CD4-positive, alpha-beta T cell (primary cell): ENCODE data around the gene NOTCH2. TPM values are rescaled to one million over a fixed set of nuclear protein-coding genes. Genes with fewer than 3 reads are reported as not detected.

Experiments used
- ATAC-seq: fragments of 200-7000 bp; cut with Tn5 transposase; one replicate; pipeline ENCODE4 v1.10.0; 2022; ENCODE audit warnings: mild to moderate bottlenecking; ENCODE audit not compliant: poor library complexity
- CTCF ChIA-PET: fragments of 350-600 bp; sonication (Branson Sonifier 250); formaldehyde crosslinking; loops from one replicate; lab custom pipeline; 2021; ENCODE audit warnings: antibody characterized with exemption, inconsistent platforms; lab: Charles Lee
- POLR2A ChIA-PET: fragments of 350-600 bp; sonication (Branson Sonifier 250); formaldehyde crosslinking; loops from one replicate; lab custom pipeline; 2021; ENCODE audit warnings: antibody characterized with exemption, inconsistent platforms; lab: Charles Lee
- DNase-seq, 14 experiments: peaks; one replicate each; pipeline ENCODE4 v3.0.0-alpha.2; 2013 to 2020; ENCODE audit warnings: mixed read lengths in 2 of 14
- H3K27ac ChIP-seq, 2 donors: one replicate each; pipeline versions ENCODE4 v1.5.1 to v1.7.0; 2013; ENCODE audit warnings: low read length in 2 of 2, low read depth in 1 of 2, mild to moderate bottlenecking in 1 of 2
- H3K27me3 ChIP-seq, 2 experiments: 1 replicate in 1 of 2; 2 replicates in 1 of 2; pipeline versions ENCODE4 v1.6.1 to v1.7.0; 2013; ENCODE audit warnings: low read length in 2 of 2, control low read depth in 1 of 2, mild to moderate bottlenecking in 1 of 2, moderate library complexity in 1 of 2; ENCODE audit not compliant: insufficient read depth in 2 of 2, control insufficient read depth in 1 of 2
- H3K36me3 ChIP-seq: one replicate; pipeline ENCODE4 v1.6.1; 2013; ENCODE audit warnings: low read length, control low read depth; ENCODE audit not compliant: insufficient read depth
- H3K4me1 ChIP-seq: one replicate; pipeline ENCODE4 v1.6.1; 2013; ENCODE audit warnings: low read length, control low read depth; ENCODE audit not compliant: insufficient read depth
- H3K4me3 ChIP-seq: one replicate; pipeline ENCODE4 v1.5.1; 2013; ENCODE audit warnings: mild to moderate bottlenecking, low read length, moderate library complexity
- H3K9me3 ChIP-seq, 2 experiments: 1 replicate in 1 of 2; 2 replicates in 1 of 2; pipeline versions ENCODE4 v1.6.1 to v1.7.0; 2013; ENCODE audit warnings: low read length in 2 of 2, mild to moderate bottlenecking in 2 of 2, control low read depth in 1 of 2, moderate library complexity in 1 of 2; ENCODE audit not compliant: control insufficient read depth in 1 of 2, insufficient read depth in 1 of 2
- H3K27ac Mint-ChIP-seq: one replicate; pipeline ENCODE4 v1.8.0; 2020; ENCODE audit warnings: mixed read lengths
- H3K27me3 Mint-ChIP-seq: one replicate; pipeline ENCODE4 v1.8.0; 2021; ENCODE audit warnings: mixed read lengths
- H3K36me3 Mint-ChIP-seq: one replicate; pipeline ENCODE4 v1.8.0; 2021; ENCODE audit warnings: low read depth, mixed read lengths
- H3K4me1 Mint-ChIP-seq: one replicate; pipeline ENCODE4 v1.8.0; 2021; ENCODE audit warnings: low read depth, mixed read lengths
- H3K4me3 Mint-ChIP-seq: one replicate; pipeline ENCODE4 v1.8.0; 2020; ENCODE audit warnings: mild to moderate bottlenecking, mixed read lengths
- H3K9me3 Mint-ChIP-seq: one replicate; pipeline ENCODE4 v1.8.0; 2020; ENCODE audit warnings: mixed read lengths
- intact Hi-C, 2 experiments: fragments of 100-400 bp; cut with DNase I in 1 of 2; cut with micrococcal nuclease in 1 of 2; formaldehyde crosslinking; loops; one replicate each; pipeline versions ENCODE4 v1.15.1 to v1.9.0; 2023 to 2025; cut with DNase I, micrococcal nuclease
- total RNA-seq, 174 experiments: library from RNA in 2 of 174; stranded (reverse) in 2 of 174; gene quantifications; one replicate each; pipeline ENCODE4 v1.2.3 and lab custom pipeline; 2021 to 2026
- TF ChIP-seq, protein P1 (sequence below): fragments of 200-600 bp; IDR thresholded peaks from one replicate; pipeline ENCODE4 v1.8.0; 2022; ENCODE audit warnings: antibody characterized with exemption, mild to moderate bottlenecking

Gene NOTCH2
- total RNA-seq, 2 experiments from 2014 or later: 27.5 to 29.4 TPM

DNA sequence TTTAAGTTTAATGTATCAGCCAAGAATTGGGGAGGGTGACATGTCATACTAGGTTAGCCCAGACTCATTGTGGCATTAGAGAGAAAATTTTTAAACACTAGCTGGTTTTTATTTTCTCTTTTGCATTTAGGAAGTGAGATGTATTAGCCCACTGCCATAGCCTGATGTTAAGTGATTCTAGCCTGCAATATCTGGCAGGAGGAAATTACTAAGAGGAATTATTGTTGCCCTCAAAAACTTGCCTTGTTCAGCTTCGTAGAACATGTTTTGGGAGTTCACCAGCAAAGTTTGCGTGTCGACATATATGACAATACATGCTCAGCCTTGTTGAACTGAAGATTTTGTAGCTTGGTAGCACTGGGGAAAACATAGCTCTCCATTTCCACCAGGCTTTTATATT, 185.6 kb downstream of the NOTCH2 start:
- Histone ChIP-seq H3K27me3 (peaks cover 11 to 12% of the 10 kb centered on the region in 2 experiments), H3K4me3 (no peak overlapping the region), H3K4me1 (no peaks in the 10 kb centered on the region), H3K9me3 (no peaks in the 10 kb centered on the region), H3K36me3 (no peaks in the 10 kb centered on the region), H3K27ac (no peak overlapping the region)
- Mint-ChIP-seq H3K4me1 (no peaks in the 10 kb centered on the region), H3K36me3 (no peaks in the 10 kb centered on the region), H3K4me3 (no peak overlapping the region), H3K27me3 (peaks cover 28% of the 10 kb centered on the region), H3K9me3 (no peaks in the 10 kb centered on the region), H3K27ac (no peak overlapping the region)
- CTCF ChIA-PET: no interaction called here
- POLR2A ChIA-PET: no interaction called here
- no peak for DNase-seq
- TF ChIP-seq, protein P1, sequence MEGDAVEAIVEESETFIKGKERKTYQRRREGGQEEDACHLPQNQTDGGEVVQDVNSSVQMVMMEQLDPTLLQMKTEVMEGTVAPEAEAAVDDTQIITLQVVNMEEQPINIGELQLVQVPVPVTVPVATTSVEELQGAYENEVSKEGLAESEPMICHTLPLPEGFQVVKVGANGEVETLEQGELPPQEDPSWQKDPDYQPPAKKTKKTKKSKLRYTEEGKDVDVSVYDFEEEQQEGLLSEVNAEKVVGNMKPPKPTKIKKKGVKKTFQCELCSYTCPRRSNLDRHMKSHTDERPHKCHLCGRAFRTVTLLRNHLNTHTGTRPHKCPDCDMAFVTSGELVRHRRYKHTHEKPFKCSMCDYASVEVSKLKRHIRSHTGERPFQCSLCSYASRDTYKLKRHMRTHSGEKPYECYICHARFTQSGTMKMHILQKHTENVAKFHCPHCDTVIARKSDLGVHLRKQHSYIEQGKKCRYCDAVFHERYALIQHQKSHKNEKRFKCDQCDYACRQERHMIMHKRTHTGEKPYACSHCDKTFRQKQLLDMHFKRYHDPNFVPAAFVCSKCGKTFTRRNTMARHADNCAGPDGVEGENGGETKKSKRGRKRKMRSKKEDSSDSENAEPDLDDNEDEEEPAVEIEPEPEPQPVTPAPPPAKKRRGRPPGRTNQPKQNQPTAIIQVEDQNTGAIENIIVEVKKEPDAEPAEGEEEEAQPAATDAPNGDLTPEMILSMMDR: no peak
- ATAC-seq: no peak
- intact Hi-C loops: loop anchor here in 1 of 2 experiments (10.0 kb wide), 1 partner anchor 261 kb away; no protein-coding TSS in a partner anchor

DNA sequence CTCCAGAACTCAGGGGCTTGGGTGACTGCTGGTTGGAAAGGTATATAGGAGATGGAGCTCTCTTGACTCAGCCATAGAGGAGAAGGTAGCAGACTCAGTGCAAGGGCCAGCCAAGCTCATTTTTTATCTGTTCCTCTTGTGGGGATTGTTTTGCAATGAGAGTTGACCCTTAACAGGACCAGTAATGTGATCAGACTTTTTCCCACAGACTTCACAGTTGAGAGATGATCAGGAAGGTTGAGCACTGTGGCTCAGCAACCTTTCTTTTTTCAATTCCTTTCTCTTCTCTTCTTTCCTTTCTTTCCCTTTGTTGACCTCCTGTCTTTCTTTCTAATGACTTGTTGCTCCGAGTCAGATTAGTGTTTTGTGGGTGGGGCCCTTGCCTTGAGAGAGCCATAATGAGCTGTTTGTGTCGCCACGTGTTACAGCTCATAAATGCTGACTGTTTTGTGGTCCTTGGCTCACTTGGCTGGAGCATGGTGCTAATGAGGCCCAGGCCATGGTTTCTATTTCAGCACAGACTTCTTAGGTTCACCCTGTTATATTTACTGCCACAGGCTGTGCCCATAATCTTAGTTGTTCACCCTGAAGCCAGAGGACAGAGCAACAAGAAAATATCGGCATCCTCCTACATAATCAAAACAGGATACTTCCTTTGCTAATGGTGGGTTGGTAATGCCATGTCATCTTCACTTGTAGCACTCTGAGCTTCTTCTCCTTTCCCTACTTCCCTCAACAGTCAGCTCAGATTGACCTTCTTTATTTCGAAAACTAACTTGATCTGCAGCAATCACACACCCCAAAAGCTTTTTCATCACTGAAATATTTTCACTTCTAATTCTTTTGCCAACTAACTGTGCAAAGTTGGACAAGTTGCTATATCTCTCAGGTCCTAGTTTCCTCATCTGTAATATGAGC, 187.1 kb downstream of the NOTCH2 start:
- no peaks in the 10 kb centered on the region for H3K4me1 ChIP-seq
- Mint-ChIP-seq H3K36me3 (no peaks in the 10 kb centered on the region), H3K27me3 (peaks cover 23% of the 10 kb centered on the region), H3K4me1 (no peaks in the 10 kb centered on the region), H3K9me3 (no peaks in the 10 kb centered on the region), H3K4me3 (no peak overlapping the region), H3K27ac (no peak overlapping the region)
- intact Hi-C loops: loop anchor here in 1 of 2 experiments (10.0 kb wide), 1 partner anchor 262 kb away; no protein-coding TSS in a partner anchor
- ChIA-PET CTCF (no interaction called here), POLR2A (no interaction called here)
- no peak overlapping the region for H3K27ac ChIP-seq
- TF ChIP-seq, protein P1: no peak
- no peaks in the 10 kb centered on the region for H3K9me3 ChIP-seq
- DNase-seq (peak in 1 of 14 experiments; percentile 5), ATAC-seq (no peak)
- H3K27me3 ChIP-seq: peaks cover 7 to 15% of the 10 kb centered on the region in 2 experiments
- no peaks in the 10 kb centered on the region for H3K36me3 ChIP-seq
- no peak overlapping the region for H3K4me3 ChIP-seq

DNA sequence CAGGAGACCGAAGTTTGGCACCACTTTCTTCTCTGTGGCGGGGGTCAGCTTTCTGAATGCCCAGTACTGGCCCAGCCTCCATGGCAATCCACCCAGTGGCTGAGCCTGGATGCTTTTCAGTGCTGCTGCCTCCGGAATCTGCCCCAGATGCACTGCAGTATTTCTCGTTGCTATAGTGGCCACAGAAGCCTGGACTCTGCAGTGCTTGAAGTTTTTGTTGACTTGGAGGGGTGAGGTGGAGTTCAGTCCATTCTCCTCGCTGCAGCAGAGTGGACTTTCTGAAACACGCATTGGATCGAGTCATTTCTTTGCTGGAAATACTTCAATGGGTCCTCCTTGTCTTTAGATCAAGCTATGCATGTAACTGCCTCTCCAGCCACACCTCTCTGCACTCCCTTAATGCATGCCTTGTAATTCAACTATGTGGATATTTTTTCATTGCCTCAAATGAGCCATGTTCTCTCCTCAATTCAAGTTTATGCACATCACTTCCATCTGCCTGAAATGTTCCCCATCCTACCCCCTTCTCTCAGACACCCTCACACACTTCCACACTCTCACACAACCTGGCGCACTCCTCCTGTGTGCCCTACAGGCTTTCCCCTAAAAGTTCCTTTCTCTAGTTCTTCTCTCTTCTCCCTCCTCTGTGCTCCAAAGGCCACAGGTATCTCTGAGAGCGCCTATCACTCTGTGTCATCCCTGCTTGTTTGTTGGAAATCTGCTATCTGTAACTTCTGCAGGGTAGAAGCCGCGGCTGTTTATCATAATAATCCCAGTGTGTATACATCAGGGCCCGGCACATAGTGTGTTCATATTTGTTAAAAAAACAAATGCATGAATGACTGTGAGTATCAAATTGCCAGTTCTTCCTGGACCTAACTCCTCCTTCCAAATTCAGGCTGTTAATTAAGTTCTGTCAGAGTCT, 189.7 kb downstream of the NOTCH2 start:
- H3K9me3 Mint-ChIP-seq: no peaks in the 10 kb centered on the region
- CTCF ChIA-PET: no interaction called here
- H3K9me3 ChIP-seq: no peaks in the 10 kb centered on the region
- ATAC-seq: no peak
- POLR2A ChIA-PET: no interaction called here
- no peaks in the 10 kb centered on the region for H3K4me1 Mint-ChIP-seq
- TF ChIP-seq, protein P1: no peak
- no peak overlapping the region for H3K27ac ChIP-seq
- no peaks in the 10 kb centered on the region for H3K36me3 ChIP-seq
- no peaks in the 10 kb centered on the region for H3K4me1 ChIP-seq
- no peak for DNase-seq
- no peak overlapping the region for H3K4me3 ChIP-seq
- peaks cover 3 to 12% of the 10 kb centered on the region in 2 experiments for H3K27me3 ChIP-seq
- H3K4me3 Mint-ChIP-seq: no peak overlapping the region
- intact Hi-C loops: loop anchor here in 1 of 2 experiments (10.0 kb wide), 1 partner anchor 265 kb away; no protein-coding TSS in a partner anchor
- H3K36me3 Mint-ChIP-seq: no peaks in the 10 kb centered on the region
- peaks cover 7% of the 10 kb centered on the region for H3K27me3 Mint-ChIP-seq
- no peak overlapping the region for H3K27ac Mint-ChIP-seq
